SH-SY5Y (cell line): ENCODE data around the gene REEP2.

Source experiments
- GATA2 ChIP-seq: IDR thresholded peaks from 2 replicates; pipeline ENCODE4 v1.6.1; 2011; ENCODE audit warnings: mild to moderate bottlenecking, low read depth, low read length
- GATA3 ChIP-seq: IDR thresholded peaks from 2 replicates; pipeline ENCODE4 v1.6.1; 2011; ENCODE audit warnings: low read depth, mild to moderate bottlenecking, low read length, moderate library complexity

DNA sequence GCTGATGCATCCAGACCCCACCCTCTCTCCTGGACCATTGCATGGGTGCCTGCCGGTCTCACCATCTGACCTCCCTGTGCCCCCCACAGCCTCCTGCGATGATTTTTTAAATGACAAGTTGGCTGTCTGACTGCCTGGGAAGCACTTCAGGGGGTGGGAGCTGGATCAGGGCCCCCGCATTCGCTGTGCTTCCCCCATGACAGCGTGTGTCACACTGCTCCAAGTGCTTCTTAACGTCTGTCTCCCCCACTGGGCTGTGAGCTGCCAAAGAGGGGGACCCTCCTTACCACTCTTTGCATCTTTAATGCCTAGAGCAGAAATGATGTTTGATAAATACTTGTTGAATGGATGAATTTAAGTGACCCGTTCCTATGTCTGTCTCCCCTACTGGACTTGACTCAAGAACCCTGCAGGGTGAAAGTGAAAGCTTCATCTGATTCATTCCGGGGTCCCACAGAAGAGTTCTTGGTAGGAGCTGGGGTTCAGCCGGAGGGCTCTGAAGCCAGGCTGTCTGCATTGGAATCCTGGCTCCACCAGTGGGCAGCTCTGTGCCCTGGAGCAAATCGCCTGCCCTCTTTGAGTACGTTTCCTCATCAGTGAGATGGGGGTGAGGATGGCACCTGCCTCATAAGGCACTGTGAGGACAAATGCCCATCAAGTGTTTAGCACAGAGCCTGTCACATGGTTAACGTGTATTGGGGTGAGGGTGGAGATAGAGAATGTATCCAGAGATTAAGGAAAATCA, 18.8 kb downstream of the REEP2 start:
- TF ChIP-seq GATA2 (no peak), GATA3 (no peak)
